Measurements from ENCODE around the gene HK1.
"Not testable (repeated sequence)": the region's sequence is repeated elsewhere in the genome, so short reads cannot be mapped to it uniquely, and the experiment has no call there.

HK1 gene

GRCh38 chr10:69434169-69434568 lies 155.9 kb downstream of the HK1 start:
- DNase-seq = no peak

GRCh38 chr10:69434926-69435325 lies 156.6 kb downstream of the HK1 start:
- no peak for DNase-seq

GRCh38 chr10:69435966-69436520 lies 157.7 kb downstream of the HK1 start:
- no peak for DNase-seq

- no peak for DNase-seq
Observed at GRCh38 chr10:69437321-69438259, 159.3 kb downstream of the HK1 start.

DNA sequence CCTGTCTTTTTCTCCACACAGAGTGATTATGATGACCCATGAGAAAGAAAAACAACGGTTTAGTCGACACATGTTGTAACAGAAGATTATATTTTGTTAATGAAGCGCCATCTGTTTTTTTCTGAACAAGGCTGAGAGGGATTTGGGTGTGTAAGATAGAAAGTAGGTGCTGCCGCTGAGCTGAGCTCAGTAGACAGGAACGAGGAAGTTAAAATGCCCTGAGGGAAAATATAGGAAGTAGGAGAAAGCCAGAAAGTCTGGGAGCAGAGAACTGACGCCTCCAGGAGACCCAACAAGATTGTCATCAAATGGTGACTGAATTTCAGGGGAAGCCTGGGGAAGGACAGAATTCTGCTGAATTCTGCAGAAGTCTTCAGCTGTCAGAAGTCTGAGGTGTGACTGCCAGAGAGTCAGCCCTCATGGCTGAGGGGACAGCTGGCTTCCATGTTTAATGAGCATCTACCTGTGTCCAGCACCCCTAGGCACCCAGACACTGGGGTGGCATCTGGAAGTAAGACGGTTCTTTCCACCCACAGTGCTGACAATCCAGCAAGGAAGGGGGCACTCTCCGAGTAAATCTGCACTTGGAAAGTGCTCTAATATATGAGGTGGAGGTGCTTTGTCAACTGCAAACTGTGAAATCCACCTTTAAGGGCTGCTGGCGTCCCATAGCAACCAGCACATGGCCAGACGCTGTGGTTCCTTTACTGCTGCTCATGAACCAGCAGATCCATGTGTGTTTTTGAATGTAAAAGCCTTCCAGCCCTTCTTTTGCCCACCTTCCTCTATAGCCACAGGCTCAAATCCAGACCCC lies 160.4 kb downstream of the HK1 start:
- no peak for DNase-seq

DNA sequence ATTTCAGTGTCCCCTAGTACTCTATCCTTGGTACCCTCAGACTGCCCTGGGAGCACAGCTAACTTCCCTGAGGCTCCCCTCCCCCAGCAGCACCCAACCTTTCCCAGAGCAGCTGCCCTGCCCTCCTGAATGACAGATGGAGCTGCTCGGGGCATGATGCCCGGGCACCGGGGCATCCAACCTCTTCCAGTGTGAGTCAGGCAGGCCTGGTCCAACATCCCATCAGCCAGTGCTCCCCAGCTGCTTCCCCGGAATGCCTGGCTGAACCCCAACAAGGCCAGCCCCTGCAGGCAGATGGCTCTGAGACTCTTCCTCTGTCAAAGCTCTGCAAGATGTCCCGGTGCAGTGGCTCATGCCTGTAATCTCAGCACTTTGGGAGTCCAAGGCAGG lies 161.0 kb downstream of the HK1 start:
- DNase-seq = no peak

DNA sequence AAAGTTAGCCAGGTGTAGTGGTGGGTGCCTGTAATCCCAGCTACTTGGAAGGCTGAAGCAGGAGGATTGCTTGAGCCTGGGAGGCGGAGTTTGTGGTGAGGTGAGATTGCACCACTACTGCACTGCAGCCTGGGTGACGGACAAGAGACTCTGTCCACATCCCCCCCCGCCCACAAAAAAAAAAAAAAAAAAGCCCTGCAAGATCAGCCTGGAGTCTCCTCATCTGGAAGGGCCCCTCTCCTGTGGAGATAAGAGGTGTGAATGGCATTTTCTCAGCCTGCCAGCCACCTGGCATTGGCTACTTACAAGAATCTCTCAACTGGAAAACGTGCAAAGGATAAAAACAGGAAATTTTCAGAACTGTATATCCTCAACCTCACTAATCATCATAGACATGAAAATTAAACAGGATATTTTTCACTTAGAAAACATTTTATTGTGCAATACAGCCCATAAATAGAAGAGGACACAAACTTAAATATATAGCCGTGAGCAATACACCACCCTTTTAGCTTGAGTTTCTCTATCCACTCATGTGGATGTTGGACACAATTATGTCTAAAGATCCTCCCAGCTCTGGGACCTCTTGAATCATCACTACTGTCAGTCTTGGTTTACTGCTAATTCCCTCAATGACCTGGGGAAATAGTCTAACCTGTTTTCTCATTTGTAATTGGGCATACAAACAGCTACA lies 161.7 kb downstream of the HK1 start:
- peak; percentile 28 for DNase-seq

DNA sequence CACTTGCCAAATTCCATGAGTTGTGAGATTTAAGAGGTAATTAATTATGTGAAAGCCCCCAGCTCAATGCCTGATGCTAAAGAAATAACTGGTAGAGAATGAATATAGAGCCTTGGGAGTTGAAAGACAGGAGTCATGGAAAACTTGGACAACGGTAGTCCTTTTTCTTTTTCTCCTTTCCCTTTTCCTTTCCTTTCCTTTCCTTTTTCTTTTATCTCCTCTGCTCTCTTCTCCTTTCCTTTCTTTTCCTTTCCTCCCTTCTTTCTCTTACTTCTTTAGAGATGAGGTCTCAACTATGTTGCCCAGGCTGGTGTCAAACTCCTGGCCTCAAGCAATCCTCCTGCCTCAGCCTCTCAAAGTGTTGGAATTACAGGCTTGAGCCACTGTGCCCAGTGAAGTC lies 165.1 kb downstream of the HK1 start:
- no peak for DNase-seq

GRCh38 chr10:69445041-69445440 lies 166.7 kb downstream of the HK1 start:
- no peak for DNase-seq

GRCh38 chr10:69446229-69446628 lies 167.9 kb downstream of the HK1 start:
- no peak for DNase-seq

DNA sequence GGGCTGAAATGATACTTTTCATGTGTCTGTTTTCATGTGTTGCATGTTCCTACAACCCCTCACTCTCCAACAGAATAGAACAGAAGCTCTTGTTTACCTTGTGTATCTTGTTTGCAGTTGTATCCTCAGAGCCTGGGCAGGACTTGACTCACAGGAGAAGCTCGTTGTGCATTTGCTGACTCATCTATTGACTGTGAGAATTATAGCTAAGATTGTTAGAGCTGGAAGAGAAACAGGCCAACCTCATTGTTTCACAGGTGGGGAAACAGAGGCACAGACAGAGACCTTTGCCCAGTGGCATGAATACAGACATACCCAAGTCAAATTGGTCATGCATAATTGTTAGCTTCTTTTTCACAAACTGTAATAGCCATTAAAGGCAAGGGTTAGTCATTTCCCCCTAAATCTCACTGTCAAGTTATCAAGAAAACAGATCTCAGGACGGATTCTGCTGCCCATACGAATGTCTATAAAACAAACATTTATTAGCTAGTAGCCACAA lies 168.4 kb downstream of the HK1 start:
- DNase-seq = no peak

GRCh38 chr10:69449841-69450240 lies 171.5 kb downstream of the HK1 start:
- no peak for DNase-seq

DNA sequence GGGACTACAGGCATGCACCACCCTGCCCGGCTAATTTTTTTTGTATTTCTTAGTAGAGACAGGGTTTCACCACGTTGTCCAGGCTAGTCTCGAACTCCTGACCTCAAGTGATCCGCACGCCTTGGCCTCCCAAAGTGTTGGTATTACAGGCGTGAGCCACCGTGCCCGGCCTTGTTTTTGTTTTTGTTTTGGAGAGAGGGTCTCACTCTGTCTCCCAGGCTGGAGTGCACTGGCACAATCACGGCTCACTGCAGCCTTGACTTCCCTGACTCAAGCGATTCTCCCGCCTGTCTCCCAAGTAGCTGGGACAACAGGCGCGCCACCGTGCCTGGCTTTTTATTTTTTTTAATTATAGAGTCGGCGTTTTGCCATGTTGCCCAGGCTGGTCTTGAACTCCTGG lies 172.1 kb downstream of the HK1 start:
- not testable (repeated sequence) for DNase-seq

GRCh38 chr10:69451209-69451783 lies 173.0 kb downstream of the HK1 start, which contains the start of gene TSPAN15:
Gene TSPAN15 (plus strand): TSS chr10:69451465. CDS start chr10:69451595, 130 bp downstream.
- DNase-seq = peak; percentile 50
